IPS DF 19.7 (cell line): Measurements from ENCODE around the gene CNIH3.
A peak's percentile ranks its signal among the peaks of the same experiment; 100 is the strongest.
"Not testable (repeated sequence)": the region's sequence is repeated elsewhere in the genome, so short reads cannot be mapped to it uniquely, and the experiment has no call there.

Experiments used
- DNase-seq: peaks from one replicate; pipeline ENCODE4 v3.0.0-alpha.2; 2013; ENCODE audit warnings: low read depth, low spot score

The CNIH3 gene

DNA sequence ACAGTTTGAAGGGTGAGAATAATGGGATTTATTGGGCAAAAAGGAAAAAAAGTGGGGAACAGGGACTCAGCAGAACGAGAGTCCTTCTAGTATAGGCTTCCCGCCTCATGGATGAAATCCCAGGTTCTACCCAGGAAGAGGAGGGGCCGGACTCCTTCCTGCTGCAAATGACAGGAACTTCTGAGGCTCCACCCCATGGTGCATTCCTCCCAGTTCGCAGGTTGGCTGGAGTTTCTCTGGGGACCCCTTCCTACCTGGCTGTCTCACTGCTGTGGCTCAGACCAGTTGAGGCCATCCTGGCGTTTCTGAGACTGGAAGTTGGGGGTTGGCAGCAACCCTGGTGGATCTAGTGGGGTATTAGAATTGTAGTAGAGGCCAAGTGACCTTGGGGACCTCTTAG is 27.5 kb downstream of the CNIH3 start:
- no peak for DNase-seq

DNA sequence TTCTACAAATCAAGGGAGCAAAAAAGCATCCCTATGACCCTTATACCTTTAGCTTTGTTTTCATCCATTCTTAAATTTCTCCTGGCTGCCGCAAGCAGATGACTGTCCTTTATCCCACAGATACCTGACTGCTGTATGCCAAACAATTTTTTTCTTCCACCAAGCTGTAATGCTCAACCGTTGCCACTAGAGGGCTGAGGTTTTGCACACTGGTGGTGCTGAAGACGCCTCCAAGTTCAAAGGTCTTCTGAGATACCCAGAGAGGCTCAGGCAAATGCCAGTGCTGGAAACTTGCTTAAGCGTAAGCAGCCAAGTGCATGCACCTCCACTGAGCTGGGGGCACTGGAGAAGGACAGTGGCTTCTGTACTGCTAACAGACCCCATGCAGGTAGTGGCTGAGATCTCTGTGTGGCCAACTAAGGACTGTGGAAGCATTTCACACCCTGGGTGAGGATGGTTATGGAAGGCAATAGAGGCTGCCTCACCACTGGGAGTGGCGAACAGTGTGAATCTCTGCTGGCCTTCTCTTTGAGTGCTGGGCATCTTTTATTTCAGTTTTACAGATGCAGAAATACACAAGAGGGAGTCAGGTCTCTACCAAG is 28.5 kb downstream of the CNIH3 start:
- DNase-seq: peak; percentile 50

GRCh38 chr1:224647449-224647848 is 31.3 kb downstream of the CNIH3 start:
- no peak for DNase-seq

DNA sequence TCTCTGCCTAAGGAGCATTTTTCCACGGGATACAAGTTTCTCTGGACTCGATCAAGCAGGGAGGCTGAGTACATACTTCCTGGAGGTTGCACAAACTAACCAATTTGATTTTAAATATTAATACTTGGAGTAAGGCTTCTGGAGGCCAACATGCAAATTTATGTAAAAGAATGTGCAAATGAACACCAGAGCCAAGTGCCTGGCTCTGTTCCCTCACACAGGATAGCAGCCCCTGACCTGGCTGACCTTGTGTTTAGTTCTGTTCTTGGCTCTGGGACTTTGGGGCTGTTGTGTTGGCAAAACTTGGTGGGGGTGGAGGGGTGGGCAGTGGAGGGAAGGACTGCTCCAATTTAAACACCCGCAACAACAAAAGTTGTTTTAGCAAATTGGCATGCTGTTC is 34.2 kb downstream of the CNIH3 start:
- no peak for DNase-seq

DNA sequence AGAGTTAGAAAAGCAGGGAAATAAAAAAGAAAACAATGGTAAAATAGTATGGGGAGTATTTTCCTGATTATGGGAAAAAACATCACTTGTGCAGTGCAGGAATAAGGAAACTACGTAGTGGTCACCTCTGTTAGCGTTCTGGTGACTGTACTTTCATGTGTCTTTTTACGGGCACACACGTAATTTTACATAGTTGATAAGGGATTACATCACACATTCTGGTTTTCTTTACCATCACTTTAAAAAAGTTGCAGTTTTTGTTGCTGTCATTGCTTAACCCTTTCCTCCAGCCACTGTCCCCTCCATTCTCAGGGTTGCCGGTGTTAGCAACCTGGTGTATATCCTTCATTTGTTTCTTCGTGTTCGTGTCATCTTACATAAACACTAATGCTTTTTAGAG is 35.1 kb downstream of the CNIH3 start:
- no peak for DNase-seq

DNA sequence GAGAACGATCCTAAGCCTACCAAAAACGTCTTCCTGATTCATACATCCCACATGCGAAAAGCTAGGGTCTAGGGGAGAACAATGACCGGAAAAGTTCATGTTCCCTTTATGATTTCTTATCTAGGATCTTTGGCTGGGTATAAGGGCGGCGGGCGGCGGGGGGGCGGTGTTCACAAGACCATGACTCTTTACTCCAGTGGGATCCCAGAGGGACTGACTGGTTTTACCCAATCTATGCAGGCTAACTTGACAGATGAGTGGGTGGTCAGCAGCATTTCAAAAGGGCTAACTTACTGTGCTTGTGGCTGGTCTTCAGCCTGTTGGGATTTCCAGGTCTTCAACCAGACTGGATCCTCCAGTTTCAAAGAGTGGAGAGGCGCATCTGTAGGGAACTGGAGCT is 40.3 kb downstream of the CNIH3 start:
- no peak for DNase-seq

DNA sequence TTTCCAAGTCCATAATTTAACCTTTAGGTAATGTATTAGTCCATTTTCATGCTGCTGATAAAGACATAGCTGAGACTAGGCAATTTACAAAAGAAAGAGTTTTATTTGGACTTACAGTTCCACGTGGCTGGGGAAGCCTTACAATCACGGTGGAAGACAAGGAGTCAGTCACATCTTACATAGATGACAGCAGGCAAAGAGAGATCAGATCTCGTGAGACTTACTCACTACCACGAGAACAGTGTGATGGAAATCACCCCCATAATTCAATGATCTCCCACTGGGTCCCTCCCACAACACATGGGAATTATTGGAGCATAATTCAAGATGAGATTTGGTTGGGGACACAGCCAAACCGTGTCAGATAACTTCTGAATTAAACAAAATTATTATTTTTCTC is 44.0 kb downstream of the CNIH3 start:
- no peak for DNase-seq

GRCh38 chr1:224662870-224663269 is 46.8 kb downstream of the CNIH3 start:
- DNase-seq: no peak

DNA sequence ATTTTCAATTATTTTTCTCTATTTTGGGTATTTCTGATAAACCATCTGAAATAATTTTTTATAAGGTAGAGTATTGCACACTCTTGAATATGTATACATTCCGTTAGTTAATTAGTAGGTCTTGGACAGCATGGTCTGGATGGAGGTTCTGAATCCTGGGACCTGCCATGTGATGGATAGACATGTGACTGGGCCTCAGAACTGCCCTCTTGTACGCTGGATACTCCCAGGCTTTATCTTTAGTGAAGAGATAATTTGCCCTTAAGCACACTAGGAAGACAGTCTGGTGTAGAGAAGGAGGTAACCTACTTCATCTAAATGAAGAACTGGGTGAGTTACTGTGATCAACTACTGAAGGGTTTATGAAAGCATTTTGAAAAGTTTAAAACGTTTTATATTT is 48.9 kb downstream of the CNIH3 start:
- no peak for DNase-seq

DNA sequence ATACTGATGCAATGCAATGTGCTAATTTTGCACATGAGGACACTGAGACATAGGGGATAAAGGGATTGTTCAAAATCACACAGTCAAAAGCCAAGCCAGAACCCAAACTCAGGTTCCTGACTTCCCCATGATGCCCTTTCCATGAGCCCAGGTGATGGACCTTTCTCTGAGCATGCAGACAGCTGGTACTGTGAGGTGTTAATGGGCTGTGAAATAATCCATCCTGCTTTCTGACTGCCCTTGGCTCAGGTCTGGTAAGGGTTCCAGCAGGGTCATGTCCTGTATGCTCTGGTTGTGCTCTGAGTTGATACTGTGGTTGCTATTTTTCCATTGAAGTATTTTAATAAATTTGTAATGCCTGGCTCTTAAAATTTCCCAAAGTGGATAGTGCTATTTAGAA is 50.0 kb downstream of the CNIH3 start:
- no peak for DNase-seq

GRCh38 chr1:224666913-224667312 is 50.8 kb downstream of the CNIH3 start:
- DNase-seq: no peak

- no peak for DNase-seq
These were observed 52.9 kb downstream of the CNIH3 start for GRCh38 chr1:224668984-224669383.

- no peak for DNase-seq
These were observed 53.3 kb downstream of the CNIH3 start for GRCh38 chr1:224669403-224669802.

DNA sequence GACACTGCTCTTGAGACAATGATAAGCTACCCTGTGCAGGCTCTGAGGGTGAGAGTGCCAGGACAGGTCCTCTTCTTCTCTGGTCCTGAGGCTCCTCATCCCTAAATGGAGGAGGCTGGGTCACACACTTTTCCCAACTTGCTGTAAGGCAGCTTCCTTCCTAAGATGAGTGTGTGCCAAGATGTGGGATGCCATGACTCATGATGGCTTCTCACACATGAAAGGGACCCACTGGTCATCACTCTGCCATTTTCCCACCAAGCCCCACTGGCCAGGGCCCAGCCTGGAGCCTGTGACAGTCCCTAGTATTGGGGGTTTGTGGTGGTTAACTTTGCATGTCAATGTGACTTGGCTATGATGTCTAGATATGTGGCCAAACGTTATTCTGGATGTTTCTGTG is 54.4 kb downstream of the CNIH3 start:
- no peak for DNase-seq

GRCh38 chr1:224671076-224671475 is 55.0 kb downstream of the CNIH3 start:
- DNase-seq: no peak

- no peak for DNase-seq
These were observed 57.0 kb downstream of the CNIH3 start for GRCh38 chr1:224673141-224673540.

- DNase-seq: no peak
These were observed 59.5 kb downstream of the CNIH3 start for GRCh38 chr1:224675590-224675989.

DNA sequence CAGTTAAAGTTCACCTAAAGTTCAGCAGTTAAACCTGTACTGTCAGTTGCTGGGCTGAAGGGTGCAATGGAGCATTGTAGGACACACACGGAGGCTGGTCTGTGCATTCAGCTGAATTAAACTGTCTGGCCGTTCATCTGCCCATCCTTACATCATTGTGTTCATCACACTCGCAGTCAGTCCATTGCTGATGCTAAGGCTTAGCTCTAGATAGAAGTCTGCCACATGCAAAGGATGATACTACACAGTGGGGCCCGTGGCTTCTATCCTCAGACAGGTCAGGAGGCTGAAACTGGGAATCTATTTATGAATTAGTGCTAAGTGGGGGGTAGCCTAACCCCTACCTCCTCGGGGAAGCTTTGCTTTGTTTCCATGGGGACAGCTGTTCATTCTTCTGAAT is 60.4 kb downstream of the CNIH3 start:
- no peak for DNase-seq

- DNase-seq: no peak
These were observed 62.1 kb downstream of the CNIH3 start for GRCh38 chr1:224678168-224678567.

DNA sequence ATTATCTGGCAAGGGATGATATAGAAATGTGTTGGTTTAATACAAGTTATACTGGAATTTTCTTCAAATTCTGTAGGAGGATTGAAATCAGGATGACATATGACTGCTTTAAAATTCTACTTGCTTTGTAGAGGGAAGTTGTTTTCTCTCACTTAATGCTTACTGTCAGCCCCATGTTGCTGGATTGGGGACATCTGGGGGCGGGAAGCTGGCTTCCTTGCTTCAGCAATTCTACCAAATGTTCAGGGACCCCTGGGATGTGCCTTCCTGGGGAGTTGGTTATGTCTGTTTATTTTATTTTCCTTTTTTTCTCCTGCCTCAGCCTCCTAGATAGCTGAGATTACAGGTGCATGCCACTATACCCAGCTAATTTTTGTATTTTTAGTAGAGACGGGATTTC is 63.5 kb downstream of the CNIH3 start:
- DNase-seq: no peak

DNA sequence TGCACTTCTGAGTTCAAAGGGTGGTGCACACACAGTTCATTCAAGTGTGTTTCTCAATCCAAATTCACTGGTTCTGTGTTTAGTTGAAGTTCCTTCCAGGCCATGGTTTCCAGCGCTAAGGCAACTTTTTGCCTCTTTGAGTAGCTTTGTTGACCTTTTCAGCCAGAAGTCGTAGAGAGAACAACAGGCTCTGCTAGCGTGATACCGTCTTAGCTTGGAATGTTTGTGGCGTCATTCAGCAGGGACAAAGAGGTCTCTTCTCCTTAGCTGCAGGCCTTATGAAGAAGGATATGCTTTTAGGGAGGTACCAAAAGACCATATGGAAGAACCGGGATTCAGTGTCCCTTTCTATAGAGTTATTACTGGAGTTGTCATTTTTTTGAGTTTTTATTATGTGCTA is 65.7 kb downstream of the CNIH3 start:
- no peak for DNase-seq

GRCh38 chr1:224683936-224684335 is 67.8 kb downstream of the CNIH3 start:
- DNase-seq: no peak

DNA sequence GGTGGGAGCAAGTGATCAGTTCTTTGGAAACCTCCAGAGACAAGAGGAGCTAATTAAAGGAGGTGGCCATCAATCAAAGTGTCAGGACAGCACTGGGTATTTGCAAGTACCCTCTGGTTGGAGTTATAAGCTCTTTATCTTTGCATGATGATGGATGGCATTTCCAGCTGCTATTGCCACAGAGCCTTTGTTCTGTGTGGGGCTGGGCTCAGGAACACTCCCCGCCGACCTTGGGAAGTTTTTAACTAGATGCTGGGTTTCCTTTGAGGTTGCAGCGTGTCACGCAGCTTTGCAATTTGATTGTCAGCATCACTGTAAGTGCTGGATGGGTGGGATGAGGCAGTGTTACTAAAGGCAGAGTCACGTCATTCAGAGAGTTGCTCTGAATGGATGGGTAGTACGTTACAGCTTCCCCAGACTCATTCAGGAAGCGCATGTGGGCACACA is 68.9 kb downstream of the CNIH3 start:
- no peak for DNase-seq

DNA sequence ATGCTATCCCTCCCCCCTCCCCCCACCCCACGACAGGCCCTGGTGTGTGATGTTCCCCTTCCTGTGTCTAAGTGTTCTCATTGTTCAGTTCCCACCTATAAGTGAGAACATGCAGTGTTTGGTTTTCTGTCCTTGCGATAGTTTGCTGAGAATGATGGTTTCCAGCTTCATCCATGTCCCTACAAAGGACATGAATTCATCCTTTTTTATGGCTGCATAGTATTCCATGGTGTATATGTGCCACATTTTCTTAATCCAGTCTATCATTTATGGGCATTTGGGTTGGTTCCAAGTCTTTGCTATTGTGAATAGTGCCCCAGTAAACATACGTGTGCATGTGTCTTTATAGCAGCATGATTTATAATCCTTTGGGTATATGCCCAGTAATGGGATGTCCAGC is 70.0 kb downstream of the CNIH3 start:
- not testable (repeated sequence) for DNase-seq
